LNCaP clone FGC (cell line): ENCODE data around the gene RGL1.
A peak's percentile ranks its signal among the peaks of the same experiment; 100 is the strongest.
"Not testable (repeated sequence)": the region's sequence is repeated elsewhere in the genome, so short reads cannot be mapped to it uniquely, and the experiment has no call there.

Experiments
- DNase-seq: peaks from one replicate; pipeline ENCODE4 v3.0.0-alpha.2; 2011; ENCODE audit warnings: low read depth
- H3K4me3 ChIP-seq: 2 replicates; pipeline ENCODE4 v1.5.1; 2011; ENCODE audit warnings: mild to moderate bottlenecking, low read depth, low read length, control low read depth
- CTCF ChIP-seq: IDR thresholded peaks from 2 replicates; pipeline ENCODE4 v1.5.1; 2012; ENCODE audit warnings: mild to moderate bottlenecking; ENCODE audit not compliant: control insufficient read depth, insufficient read depth; ENCODE audit errors: extremely low read depth

RGL1 gene

GRCh38 chr1:183804916-183805841 is at the start of gene RGL1:
RGL1 (plus strand) TSS chr1:183805120; CDS start chr1:183805298, 178 bp downstream.
- DNase-seq: peak; percentile 84

GRCh38 chr1:183756326-183756725 is 48.6 kb upstream of the RGL1 start:
- no peak for DNase-seq
- TF ChIP-seq CTCF: no peak
- H3K4me3 ChIP-seq: no peak overlapping the region

More at GRCh38 chr1:183804916-183805841, at the start of gene RGL1:
- peak within 1 kb of the TSS; percentile 69 for H3K4me3 ChIP-seq
- TF ChIP-seq CTCF: no peak

GRCh38 chr1:183757061-183757460 is 47.9 kb upstream of the RGL1 start:
- DNase-seq: no peak
- no peak for TF ChIP-seq CTCF
- H3K4me3 ChIP-seq: no peak overlapping the region

- no peak for DNase-seq
Measured at GRCh38 chr1:183758913-183759312, 46.0 kb upstream of the RGL1 start.

GRCh38 chr1:183760661-183761060 is 44.3 kb upstream of the RGL1 start:
- TF ChIP-seq CTCF: no peak

More at GRCh38 chr1:183758913-183759312, 46.0 kb upstream of the RGL1 start:
- no peak overlapping the region for H3K4me3 ChIP-seq
- no peak for TF ChIP-seq CTCF

GRCh38 chr1:183761871-183762270 is 43.0 kb upstream of the RGL1 start:
- TF ChIP-seq CTCF: no peak
- no peak for DNase-seq
- H3K4me3 ChIP-seq: no peak overlapping the region

More at GRCh38 chr1:183760661-183761060, 44.3 kb upstream of the RGL1 start:
- H3K4me3 ChIP-seq: no peak overlapping the region
- DNase-seq: no peak

- not testable (repeated sequence) for H3K4me3 ChIP-seq, DNase-seq
Measured at GRCh38 chr1:183762856-183763255, 42.1 kb upstream of the RGL1 start.
